ENCODE measurements around the gene PALLD.

The PALLD gene

DNA sequence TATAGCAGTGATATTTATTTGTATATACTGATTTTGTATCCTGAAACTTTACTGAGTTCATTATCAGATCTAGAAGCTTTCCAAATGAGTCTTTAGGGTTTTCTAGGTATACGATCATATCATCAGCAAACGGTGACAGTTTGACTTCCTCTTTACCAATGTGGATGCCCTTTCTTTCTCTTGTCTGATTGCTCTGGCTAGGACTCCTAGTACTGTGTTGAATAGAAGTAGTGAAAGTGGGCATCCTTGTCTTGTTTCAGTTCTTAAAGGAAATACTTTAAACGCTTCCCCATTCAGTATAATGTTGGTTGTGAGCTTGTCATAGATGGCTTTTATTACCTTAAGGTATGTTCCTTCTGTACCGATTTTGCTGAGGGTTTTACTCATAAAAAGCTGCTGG, 475.7 kb downstream of the PALLD start:
- no peak for DNase-seq (ENCODE audit: low spot score)
